ENCODE measurements around the gene ASMTL.

DNA sequence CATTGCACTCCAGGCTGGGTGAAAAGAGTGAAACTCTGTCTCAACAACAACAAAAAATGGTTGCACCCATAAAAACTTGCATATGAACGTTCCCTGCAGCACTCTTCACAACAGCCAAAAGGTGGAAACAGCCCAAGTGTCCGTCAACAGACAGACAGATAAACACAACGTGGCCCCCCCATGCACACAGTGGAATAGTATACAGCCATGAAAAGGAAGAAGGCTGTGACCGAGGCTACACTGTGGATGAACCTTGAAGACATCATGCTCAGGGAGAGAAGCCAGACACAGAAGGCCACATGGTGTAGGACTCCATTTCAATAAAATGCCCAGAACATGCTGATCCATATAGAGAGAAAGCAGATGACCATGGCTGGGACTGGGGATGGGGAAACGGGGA lies 33.5 kb upstream of the ASMTL start:
- no peak for TF ChIP-seq EZH2 (IDR thresholded peaks at IDR 0.05; ENCODE audit: insufficient read depth, poor library complexity, severe bottlenecking)
- no peak for TF ChIP-seq EZH2phosphoT487 (IDR thresholded peaks at IDR 0.05; ENCODE audit: insufficient read depth, low read depth)
